ENCODE results near the gene HS3ST1.
"Not testable (repeated sequence)": the region's sequence is repeated elsewhere in the genome, so short reads cannot be mapped to it uniquely, and the experiment has no call there.

HS3ST1 gene

GRCh38 chr4:11397819-11398610 lies 30.7 kb downstream of the HS3ST1 start:
- no peak for FAIRE-seq

GRCh38 chr4:11397146-11397545 lies 31.5 kb downstream of the HS3ST1 start:
- FAIRE-seq = no peak

- FAIRE-seq = no peak
Measured at GRCh38 chr4:11393551-11393950, 35.1 kb downstream of the HS3ST1 start.

- not testable (repeated sequence) for FAIRE-seq
Measured at GRCh38 chr4:11384072-11384471, 44.6 kb downstream of the HS3ST1 start.

GRCh38 chr4:11376571-11376970 lies 52.1 kb downstream of the HS3ST1 start:
- no peak for FAIRE-seq

GRCh38 chr4:11376146-11376545 lies 52.5 kb downstream of the HS3ST1 start:
- FAIRE-seq = no peak

GRCh38 chr4:11368701-11369115 lies 60.0 kb downstream of the HS3ST1 start:
- no peak for FAIRE-seq

GRCh38 chr4:11367371-11367770 lies 61.3 kb downstream of the HS3ST1 start:
- no peak for FAIRE-seq

- no peak for FAIRE-seq
Measured at GRCh38 chr4:11366859-11367258, 61.8 kb downstream of the HS3ST1 start.

GRCh38 chr4:11365039-11365438 lies 63.7 kb downstream of the HS3ST1 start:
- no peak for FAIRE-seq

GRCh38 chr4:11359591-11359990 lies 69.1 kb downstream of the HS3ST1 start:
- no peak for FAIRE-seq

GRCh38 chr4:11355226-11355625 lies 73.5 kb downstream of the HS3ST1 start:
- FAIRE-seq = no peak

- FAIRE-seq = no peak
Measured at GRCh38 chr4:11354531-11354930, 74.2 kb downstream of the HS3ST1 start.

- FAIRE-seq = no peak
Measured at GRCh38 chr4:11348449-11349088, 80.1 kb downstream of the HS3ST1 start.

GRCh38 chr4:11344916-11345315 lies 83.8 kb downstream of the HS3ST1 start:
- no peak for FAIRE-seq

GRCh38 chr4:11343536-11343935 lies 85.2 kb downstream of the HS3ST1 start:
- no peak for FAIRE-seq

Data from G401.6 (cell line).